Ammon's horn (tissue), 1 donor: ENCODE measurements around the gene CCR7.

Source experiments
- DNase-seq: peaks from one replicate; pipeline ENCODE4 v3.0.0-alpha.2; 2016; ENCODE audit warnings: low spot score

The CCR7 gene, protein sequence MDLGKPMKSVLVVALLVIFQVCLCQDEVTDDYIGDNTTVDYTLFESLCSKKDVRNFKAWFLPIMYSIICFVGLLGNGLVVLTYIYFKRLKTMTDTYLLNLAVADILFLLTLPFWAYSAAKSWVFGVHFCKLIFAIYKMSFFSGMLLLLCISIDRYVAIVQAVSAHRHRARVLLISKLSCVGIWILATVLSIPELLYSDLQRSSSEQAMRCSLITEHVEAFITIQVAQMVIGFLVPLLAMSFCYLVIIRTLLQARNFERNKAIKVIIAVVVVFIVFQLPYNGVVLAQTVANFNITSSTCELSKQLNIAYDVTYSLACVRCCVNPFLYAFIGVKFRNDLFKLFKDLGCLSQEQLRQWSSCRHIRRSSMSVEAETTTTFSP

DNA sequence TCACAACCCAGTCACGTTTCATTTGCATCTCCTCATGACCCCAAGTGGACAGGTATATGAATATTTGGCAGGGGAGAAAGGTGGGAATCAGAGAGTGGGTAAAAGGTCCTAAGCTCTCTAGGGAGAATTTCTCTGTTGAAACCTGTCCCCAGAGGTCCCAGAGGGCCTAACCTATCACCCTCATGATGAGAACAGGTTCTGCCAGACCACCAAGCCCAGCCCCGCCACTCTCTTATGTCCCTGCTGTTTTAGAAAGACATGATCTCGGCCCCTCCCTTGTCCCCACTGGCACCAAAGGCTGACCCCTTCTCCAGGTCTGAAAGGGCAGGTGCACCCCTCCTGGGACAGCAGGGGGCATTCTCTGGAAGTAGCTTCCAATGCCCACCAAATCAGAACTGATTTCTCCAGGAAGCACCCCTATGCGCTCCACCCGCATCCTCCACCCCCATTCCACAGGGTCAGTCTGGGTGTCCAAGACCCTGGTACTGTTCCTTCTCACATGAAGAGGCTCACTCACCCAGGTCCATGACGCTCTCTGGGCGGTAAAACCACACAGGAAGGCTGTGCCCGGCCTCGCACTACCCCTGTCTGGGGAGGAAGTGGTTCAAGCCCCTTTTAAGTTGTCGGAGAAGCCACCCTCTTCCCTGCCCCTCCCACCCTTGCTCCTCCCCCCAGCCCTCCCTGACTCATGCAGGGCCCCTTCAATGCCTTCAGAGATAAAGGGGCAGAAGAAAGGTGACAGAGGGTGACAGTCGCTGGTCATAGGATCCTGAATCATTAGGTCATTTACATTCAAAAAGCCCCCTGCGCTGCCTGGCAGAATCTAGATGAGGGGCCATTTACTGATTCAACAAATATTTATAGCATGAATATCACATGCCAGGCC is at the start of gene CCR7:
Gene CCR7, minus strand, starts transcription at position 590 of the 886 bp plus-strand sequence. Its CDS starts 63 bp downstream, at position 527.
- DNase-seq = no peak

DNA sequence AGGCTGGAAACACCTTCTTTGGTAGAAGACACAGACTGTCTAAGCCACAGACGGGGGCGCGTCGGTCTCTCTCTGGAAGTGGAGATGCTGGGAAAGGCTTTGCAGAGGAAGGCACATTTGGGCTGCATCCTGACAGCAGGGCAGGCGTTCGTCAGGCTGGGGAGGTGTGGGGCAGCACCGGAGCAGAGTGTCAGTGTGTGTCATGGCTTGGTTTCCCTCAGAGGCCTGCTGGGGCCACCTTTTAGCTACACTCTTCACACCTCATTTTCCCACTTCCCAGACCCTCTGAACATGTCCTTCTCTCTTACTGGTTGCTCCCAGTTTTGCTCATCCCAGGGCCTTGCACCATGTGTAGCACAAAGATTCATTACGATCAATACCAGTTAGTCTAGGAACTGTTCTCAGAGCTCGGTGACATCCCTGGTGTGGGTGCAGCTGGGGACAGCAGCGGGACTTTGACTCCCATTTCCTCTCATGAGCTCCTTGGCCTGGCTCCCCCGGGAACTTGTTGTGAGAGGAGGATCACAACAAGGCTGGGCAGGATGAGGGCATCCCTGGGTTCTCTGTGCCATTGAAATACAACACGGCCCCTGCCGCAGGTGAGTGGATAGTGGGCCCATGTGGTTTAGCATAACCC is 49.3 kb upstream of the CCR7 start:
- no peak for DNase-seq

DNA sequence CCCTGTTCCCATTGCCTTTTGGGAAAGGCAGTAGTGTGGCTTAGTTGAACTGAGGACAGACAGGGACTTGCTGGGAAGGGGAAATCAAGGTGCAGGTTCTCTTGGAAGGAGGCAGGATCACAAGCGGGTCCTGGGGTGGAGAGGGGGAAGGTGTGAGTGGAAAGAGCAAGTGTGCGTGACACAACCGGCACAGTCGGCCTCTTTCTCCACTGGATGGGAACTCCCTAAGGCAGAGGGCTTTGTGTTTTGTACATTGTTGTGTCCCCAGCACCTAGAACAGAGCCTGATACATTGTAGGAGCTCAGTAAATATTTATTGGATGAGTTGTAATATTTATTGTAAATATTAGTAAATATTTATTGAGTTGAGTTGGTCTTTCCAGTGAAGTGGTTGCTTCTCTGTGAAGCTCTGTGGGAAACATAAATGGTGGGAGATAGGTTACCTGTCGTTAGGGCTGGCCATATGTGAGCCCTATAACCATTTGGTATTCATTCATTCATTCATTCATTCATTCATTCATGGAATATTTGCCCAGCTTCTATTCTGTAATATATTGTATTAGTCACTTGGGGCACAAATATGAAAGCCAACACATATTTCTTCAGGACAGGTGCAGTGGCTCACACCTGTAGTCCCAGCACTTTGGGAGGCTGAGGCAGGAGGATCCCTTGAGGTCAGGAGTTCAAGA is 48.3 kb upstream of the CCR7 start:
- no peak for DNase-seq

DNA sequence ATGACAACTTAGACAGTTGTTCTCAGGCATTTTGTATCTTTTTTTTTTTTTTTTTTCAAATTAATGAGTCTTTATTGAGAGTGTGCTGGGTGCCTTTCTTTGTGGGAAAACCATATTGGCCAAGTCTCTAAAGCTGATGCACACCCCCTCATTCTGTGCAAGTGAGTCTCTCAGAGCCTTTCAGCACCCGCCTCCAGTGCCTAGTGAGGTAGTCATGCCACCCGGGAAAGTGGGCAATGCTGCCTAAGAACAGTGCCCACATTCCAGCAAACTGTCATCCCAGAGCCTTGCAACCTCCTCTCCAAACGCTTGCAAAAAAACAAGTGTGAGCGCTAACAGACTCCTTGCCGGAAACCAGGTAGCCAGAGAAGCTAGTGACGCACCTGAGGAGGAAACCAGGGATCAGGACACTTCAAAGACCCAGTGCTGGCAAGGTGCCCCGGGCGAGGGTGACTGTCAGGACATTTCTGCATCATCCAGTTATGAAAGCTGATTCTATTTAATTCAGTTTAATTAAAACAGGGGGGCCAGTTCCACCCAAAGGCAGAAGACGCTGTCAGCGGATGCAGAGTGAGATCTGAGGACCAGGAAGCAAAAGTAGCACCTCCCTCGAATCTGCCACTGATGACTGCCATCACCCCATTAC is 47.5 kb upstream of the CCR7 start:
- peak; percentile 70 for DNase-seq

DNA sequence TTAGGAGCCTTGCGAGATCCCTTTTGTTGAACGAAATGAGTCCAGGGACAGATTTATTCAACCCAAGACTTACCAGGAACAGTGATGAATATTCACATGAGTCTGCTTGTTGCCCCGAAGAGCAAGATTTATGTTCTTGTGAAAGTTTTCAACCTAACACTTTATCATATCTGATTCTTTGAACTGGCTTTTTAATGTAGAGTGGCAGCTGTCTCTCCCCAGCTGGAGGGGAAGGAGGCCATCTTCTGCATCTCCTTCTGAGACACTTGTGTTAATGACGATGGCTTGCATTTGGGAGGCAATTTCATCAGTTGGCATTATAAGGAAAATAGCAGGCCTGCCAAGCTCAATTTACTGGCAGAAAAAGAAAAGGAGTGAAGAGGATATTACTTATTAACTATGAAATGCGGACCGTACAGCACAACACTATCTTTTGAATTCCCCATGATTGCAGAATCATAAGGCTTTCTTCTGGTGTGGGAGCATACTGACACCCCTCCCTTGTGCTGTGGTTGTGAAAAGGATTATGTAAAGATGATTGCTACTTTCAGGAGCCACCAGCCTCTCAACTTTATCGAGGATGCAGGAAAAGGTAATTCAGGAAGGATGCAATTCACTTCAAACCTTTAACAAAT is 46.7 kb upstream of the CCR7 start:
- peak; percentile 16 for DNase-seq

DNA sequence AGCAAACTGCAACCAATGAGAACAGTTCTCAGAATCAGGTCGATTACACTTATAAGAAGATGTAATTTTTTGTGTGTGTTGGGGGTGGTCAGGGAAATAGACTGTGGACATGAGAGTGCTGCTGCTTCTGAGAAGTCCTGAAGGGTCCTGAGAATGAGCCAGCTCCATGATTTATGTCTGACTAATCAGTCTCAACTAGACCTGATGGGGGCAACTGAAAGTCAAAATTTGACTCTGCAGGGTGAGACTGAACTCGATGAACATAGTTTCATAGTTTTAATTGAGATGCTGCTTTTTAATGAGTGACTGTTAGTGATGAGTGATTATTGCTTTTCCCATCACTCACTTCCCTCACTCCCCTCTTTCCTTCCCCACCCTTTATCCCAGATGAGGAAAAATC is 45.1 kb upstream of the CCR7 start:
- DNase-seq = no peak

DNA sequence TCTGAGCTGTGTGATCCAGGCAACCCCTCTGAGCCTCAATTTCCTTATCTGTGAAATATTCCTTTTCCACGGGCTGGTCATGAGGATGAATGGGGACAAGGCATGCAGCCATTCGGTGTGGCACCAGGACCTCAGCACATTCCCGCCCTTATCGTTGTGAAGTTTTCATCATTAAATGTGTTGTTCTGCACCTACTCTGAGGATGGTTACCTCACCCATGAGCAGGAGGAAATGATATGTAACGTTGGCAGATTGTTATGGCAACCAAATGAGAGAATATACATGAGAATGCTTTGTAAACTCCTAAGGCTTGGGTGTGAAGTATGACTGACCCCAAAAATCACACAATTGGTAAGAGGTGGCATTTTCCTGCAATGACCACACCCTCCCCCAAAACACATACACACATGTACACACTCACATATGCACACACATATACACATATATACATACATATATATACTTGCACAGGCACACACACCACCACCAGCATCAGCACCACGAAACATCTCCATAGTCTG is 42.8 kb upstream of the CCR7 start:
- DNase-seq = no peak

DNA sequence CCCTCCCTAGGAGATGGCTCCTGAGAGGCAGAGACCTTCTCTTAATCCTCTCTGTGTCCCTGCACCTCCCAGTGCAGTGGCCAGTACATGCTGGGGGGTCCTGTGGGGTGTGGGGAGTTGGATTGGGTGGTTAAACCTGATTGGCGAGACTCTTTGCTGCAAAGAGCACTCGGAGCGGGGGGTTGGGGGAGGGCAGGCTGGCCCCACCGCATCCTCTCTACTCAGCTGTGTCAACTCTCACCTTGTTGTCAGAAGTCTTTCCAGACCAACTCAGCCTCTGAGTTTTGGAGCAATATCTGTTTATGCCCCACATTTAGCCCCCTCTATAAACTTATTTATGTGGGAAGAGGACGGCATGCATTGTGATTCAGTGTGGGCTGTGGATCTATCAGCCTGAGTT is 42.4 kb upstream of the CCR7 start:
- DNase-seq = no peak

DNA sequence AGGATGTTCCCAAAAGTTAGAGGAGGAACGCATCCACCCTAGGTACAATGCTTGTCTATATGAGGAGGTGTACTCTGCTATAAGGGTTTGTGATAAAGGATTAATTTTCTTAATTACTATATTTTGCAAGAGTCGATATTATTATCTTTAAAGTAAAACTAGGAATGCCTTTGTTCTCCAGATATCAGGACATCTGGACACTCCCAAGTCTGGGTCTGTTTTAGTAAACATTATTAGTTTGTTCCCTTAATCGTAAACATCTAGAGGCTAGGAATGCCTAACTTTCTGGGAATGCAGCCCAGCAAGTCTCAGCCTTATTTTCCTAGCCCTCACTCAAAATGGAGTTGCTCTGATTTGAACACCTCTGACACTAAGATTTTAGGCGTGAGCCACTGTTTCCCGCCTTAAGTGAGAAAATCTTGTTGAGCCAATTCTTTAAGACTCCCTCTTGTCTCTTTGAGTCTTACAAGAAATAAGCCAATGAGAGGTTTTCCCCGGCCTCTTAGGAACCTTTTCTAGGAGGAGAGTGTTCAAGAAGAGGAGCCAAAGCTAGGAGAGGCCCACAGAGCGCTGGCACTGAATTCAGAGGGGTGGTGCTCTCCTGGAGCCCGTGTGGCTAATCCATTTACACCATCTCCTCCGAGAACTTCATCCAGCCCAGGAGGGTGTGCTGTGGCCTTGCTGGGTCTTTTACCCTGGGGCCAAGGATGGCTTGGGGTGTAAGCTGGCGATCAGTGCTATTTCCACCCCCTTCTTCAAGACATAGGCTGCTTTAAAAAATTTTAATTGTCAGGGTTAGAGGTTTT is 41.5 kb upstream of the CCR7 start:
- DNase-seq = no peak

DNA sequence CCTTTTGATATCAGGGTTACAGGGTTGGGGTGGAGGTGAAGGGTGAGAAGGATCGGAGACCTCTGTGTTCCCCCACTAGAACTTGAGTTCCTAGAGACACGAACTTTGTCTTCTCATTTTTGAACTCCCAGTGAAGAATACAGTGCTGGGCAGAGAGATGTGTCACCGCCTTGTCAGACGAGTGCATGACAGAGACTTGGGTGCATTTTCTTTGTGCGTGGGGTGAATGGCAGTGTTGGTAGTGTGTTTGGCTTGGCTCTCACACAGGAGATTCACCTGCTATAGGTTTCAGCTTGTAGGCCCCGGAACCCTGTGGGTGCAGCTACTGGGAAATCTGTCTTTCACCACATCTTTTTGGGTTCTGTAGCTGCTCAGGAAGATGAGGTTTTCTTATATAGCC is 40.0 kb upstream of the CCR7 start:
- DNase-seq = no peak

DNA sequence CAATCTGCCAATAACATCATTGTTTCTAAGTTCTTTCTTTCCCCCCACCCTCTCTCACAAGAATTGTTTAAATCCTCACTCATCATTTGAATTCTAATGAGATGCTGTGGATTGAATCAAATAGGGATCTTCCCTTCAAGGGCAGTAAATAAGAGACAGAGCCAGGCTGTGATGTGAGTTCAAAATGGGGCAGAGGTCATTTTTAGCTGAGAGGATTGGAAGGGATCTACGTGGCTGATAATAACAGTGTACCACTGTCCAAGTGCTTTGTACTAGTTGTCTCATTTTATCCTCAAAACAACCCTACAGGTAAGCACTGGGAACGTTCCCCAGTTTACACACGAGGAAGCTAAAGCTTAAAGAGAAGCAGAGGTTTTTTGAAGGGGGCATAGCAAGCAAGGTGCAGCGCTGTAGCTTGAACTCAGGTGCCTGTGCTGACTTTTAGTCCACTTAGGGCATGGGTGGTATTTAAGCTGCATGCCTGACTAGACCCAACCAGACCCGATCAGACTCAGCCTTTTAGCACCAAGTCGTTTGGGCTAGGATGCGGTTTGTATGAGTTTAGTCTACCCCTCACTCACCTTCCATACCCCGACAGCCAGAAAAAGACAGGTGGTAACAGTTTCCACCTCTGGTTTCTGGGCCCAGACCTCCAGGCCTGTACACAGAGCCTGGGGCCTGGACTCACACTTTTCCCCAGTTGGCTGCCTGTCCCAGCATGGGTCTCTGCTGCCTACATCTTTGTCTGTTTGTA is 39.2 kb upstream of the CCR7 start:
- no peak for DNase-seq

DNA sequence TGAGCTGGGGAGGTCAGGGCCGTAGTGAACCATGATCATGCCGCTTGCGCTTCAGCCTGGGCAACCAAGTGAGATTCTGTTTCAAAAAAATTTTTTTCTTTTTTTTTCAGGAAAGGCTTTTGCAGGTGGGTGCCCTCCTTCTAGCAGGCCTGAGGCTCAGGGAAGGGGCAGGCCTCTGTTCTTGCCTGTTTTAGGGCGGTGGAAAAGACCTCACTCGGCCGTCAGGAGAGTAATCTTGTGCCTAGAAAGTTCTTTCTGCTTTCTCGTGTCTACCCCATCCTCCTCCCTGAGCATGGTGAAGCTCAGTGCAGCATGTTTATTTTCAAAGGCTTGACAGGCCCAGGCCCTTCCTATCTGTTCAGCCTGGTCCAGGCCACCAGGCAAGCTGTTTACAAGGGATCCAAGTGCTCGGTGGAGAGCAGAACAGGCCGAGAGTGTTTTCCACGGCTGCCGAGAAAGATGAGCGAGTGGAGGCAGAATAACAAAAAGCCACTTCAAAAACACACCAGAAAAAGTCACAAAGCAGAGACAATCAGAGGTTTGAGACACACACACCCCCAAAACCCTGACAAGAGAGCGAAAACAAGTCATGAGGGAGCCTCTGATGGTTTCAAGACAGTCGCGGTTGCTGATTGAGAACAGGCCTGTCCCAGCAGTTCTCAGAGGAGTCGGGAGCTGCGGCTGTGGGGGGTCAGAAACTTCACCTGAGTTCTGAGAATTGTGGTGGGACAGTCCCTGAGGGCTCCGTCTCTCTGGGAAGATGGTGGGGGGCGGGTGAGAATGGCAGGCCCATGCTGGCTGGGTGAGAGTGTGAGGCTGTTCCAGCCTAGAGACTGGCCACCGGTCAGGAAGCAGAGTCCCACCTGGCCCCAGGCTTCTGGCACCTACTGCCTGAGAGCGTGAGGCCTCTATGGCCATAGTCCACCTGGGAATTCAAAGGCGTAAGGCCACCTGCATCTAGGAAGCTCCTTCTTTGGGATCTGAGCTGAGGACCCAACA is 37.5 kb upstream of the CCR7 start:
- DNase-seq = no peak

DNA sequence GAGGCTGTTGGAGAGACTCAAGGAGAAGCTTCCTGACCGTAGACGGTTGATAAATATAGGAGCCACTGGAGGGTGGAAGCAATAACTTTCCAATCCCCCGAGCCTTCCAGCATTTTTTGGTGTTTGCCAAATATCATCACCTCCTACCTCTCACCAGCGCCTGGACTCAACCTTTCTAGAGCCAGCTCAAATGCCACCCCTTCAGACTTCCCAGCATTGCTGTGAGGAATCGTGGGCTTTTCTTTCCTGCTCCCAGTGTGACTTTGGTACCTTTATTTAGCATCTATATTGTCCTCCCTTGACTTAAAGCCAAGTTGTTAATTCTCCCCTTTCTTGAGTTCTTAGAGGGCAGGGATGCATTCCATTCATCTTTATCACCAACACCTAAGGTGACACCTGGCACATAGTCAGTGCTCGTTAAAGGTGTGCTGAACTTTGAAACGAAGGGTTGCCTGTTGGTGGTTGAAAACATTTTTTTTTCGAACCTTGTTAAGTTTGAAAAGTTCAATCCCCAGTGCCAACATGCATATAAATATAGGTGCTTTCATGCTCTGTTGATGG is 35.3 kb upstream of the CCR7 start:
- no peak for DNase-seq

DNA sequence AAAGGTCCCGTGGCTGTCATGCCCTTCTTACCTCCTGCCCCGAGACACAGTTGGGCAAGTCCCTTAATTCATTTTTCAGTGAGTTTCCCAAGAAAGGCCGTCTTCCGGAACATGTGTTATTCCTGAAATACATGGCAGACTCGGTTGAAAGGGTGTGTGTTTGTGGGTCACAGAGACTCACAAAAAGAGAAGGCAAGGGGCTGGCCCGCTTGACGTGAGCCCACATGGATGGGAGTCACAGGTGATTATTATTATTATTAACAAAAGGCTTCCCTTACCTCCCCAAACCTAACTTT is 34.1 kb upstream of the CCR7 start:
- DNase-seq = no peak

DNA sequence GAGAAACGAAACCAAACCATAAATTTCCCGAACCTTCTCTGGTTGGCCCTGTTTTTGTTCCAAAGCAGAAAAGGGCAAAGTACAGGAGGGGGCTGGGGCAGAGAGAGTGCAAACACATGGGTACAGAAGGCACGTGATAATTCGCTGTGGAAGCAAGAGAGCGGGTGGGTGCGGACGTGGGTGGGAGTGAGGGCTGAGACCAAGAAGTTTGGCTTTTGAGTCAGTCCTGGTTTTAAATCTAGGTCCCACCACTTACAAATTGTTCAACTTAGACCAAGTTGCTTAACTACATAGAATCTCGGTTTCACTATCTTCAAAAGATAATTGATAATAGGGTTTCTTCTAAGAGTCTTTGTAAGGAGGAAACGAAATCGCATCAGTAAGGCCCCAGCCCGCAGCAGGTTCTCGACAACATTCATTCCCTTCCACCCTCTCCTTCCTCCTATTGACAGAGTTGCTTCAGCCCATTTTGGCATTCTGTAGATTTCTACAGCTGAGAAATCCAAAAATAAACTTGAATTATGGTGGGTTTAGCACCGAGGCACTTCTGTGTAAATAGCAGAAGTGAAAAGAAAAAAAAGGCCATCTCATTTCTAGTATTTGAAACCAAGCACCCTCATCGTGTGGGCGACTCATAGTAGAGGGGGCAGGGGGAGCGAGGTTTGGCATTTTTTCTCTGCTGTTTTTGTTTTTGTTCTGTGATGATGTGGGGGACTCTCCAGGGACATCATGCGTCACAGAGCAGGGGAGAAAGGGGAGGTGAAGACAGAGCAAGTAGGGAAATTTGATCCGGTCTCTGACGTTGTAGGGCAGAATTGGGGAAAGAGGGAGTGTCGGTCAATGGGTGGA is 33.6 kb upstream of the CCR7 start:
- peak; percentile 20 for DNase-seq

DNA sequence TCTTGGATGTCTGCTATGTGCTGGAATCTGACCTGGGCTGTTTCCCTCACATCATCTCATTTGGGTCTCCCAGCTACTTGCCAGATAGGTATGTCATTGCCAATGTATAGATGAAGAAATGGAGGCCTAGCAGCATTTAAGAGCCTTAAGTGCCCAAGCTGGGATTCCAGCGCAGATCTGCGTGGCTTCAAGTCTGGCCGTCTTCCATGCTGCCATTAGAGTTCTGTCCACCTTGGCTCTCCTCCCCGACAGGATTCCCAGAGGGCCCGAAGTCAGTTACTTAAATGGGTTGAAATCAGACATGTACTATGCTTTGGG is 33.0 kb upstream of the CCR7 start:
- no peak for DNase-seq
